NB4 (cell line): ENCODE data around the gene LHFPL5.

ENCODE experiments used
- DNase-seq: peaks from one replicate; pipeline ENCODE4 v3.0.0; 2010; ENCODE audit warnings: low read depth
- H3K4me3 ChIP-seq: one replicate; pipeline ENCODE4 v1.5.1; 2011; ENCODE audit warnings: mild to moderate bottlenecking, low read depth, low read length, moderate library complexity
- MYC ChIP-seq: IDR thresholded peaks from 2 replicates; pipeline ENCODE4 v1.6.1; 2011; ENCODE audit warnings: low read depth, low read length
- POLR2A ChIP-seq: IDR thresholded peaks from 2 replicates; pipeline ENCODE4 v1.6.1; 2011; ENCODE audit warnings: mild to moderate bottlenecking; ENCODE audit not compliant: insufficient read length; ENCODE audit errors: extremely low read depth
- TF ChIP-seq, protein P1 (sequence below): IDR thresholded peaks from 2 replicates; pipeline ENCODE4 v1.6.1; 2011; ENCODE audit warnings: low read depth, low read length
- TF ChIP-seq, protein P2 (sequence below): IDR thresholded peaks from one replicate; pipeline ENCODE4 v1.5.1; 2012; ENCODE audit warnings: low read depth, low read length

LHFPL5 gene

DNA sequence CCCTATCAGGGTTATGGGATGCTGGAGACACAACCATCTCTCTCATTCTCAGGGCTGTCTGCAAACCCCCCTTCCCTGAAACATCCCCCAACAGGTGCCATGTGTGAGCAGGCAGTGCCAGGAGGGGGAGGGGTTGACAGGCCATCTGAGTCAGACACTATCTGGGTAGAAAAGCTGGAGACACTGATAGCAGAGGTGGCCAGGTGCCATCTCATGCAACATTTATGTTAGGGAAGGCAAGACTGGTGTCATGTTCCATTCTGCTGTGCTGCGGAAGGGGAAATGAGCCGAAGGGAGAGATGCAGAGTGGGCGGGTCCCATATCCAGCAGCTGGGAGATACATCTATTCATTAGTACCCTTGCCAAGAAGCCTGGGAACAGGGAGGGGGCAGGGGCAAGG, 3.5 kb downstream of the LHFPL5 start:
- no peak for DNase-seq
- TF ChIP-seq, protein P1, sequence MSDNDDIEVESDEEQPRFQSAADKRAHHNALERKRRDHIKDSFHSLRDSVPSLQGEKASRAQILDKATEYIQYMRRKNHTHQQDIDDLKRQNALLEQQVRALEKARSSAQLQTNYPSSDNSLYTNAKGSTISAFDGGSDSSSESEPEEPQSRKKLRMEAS, result no peak
- no peak for TF ChIP-seq MYC
- TF ChIP-seq, protein P2, sequence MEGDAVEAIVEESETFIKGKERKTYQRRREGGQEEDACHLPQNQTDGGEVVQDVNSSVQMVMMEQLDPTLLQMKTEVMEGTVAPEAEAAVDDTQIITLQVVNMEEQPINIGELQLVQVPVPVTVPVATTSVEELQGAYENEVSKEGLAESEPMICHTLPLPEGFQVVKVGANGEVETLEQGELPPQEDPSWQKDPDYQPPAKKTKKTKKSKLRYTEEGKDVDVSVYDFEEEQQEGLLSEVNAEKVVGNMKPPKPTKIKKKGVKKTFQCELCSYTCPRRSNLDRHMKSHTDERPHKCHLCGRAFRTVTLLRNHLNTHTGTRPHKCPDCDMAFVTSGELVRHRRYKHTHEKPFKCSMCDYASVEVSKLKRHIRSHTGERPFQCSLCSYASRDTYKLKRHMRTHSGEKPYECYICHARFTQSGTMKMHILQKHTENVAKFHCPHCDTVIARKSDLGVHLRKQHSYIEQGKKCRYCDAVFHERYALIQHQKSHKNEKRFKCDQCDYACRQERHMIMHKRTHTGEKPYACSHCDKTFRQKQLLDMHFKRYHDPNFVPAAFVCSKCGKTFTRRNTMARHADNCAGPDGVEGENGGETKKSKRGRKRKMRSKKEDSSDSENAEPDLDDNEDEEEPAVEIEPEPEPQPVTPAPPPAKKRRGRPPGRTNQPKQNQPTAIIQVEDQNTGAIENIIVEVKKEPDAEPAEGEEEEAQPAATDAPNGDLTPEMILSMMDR, result no peak

GRCh38 chr6:35809809-35810208, 4.7 kb downstream of the LHFPL5 start:
- H3K4me3 ChIP-seq, result no peak overlapping the region
- TF ChIP-seq, protein P1, result no peak
- no peak for DNase-seq

More for the DNA sequence above, 3.5 kb downstream of the LHFPL5 start:
- H3K4me3 ChIP-seq, result no peak overlapping the region

GRCh38 chr6:35810971-35811698, 6.0 kb downstream of the LHFPL5 start:
- TF ChIP-seq, protein P2, result no peak
- TF ChIP-seq, protein P1, result no peak
- TF ChIP-seq MYC (no peak), POLR2A (no peak)
- no peak overlapping the region for H3K4me3 ChIP-seq
- DNase-seq, result no peak

DNA sequence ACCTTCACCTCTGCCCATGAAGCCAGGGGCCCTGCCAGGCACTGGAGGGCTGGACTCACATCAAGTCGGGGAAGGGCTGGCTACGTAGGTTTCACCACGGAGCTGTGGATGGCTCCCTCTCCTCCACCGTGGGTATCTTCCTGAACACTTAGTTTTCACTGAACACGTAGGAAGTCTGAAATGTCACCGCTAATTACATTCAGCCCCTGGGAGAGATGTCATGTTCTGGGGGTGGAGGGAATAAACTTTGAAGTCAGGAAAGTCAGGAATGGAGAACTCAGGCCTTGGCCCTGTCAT, 6.5 kb downstream of the LHFPL5 start:
- no peak for DNase-seq
- H3K4me3 ChIP-seq, result no peak overlapping the region
- no peak for TF ChIP-seq MYC
- TF ChIP-seq, protein P1, result no peak
- TF ChIP-seq POLR2A, result no peak
- TF ChIP-seq, protein P2, result no peak

GRCh38 chr6:35817515-35817914, 12.4 kb downstream of the LHFPL5 start:
- H3K4me3 ChIP-seq, result no peak overlapping the region
- TF ChIP-seq, protein P2, result no peak
- TF ChIP-seq, protein P1, result no peak
- TF ChIP-seq MYC (no peak), POLR2A (no peak)

DNA sequence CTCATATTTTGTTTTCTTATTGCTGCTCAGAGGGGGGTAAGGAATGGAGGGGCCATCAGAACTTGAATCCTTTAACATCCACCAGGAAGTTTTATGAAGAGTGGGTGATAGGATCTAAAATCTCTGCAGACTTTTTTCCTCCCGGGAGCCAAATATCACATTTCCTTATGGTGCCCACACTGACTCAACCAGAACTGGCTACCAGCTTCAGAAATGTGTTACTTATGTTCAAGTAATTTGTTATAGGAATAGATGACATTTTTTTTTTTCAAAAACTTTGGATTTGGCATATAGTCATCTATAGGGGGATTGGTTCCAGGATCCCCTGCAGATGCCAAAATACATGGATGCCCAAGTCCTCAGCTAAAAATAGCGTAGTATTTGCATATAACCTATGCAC, 18.4 kb downstream of the LHFPL5 start:
- TF ChIP-seq, protein P1, result no peak
- DNase-seq, result no peak
- H3K4me3 ChIP-seq, result no peak overlapping the region

More at GRCh38 chr6:35817515-35817914, 12.4 kb downstream of the LHFPL5 start:
- no peak for DNase-seq
